ENCODE measurements around the gene TTLL10.

DNA sequence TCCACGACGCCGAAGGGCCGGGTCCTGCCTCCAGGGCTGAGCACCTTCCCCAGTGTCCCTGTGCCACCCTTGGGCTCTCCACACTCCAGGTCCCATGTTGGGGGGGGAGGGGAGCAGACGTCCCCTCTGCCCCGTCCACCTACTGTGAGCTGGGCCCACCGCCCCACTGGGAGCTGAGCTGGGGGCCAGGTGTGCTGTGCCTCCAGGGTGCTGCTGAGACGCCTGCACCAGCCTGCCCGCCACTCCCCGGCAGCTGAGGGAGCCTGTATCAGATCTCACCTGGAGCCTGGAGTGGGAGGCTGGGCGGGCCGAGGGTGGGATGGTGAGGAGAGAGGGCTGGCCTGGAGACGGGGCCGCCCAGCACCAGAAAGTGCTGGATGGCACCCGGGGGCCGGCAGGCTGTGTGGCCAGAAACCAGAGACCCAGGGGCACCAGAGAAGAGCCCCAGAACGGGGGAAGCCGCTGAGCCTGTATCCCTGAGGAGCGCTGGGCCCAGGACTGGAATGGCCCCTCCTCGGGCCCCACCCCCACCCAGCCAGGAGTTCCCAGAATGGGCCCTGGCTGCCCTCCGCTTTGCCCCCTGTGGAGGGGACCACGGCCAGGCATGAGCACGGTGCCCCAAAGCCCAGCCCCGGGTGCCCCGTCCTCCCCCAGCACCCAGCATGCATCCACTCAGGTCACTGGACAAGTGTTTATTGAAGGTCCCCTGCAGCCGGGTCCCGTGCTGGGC is 29.3 kb downstream of the TTLL10 start:
- TF ChIP-seq POLR2A (IDR thresholded peaks at IDR 0.05), result no peak
- TF ChIP-seq, protein P1, sequence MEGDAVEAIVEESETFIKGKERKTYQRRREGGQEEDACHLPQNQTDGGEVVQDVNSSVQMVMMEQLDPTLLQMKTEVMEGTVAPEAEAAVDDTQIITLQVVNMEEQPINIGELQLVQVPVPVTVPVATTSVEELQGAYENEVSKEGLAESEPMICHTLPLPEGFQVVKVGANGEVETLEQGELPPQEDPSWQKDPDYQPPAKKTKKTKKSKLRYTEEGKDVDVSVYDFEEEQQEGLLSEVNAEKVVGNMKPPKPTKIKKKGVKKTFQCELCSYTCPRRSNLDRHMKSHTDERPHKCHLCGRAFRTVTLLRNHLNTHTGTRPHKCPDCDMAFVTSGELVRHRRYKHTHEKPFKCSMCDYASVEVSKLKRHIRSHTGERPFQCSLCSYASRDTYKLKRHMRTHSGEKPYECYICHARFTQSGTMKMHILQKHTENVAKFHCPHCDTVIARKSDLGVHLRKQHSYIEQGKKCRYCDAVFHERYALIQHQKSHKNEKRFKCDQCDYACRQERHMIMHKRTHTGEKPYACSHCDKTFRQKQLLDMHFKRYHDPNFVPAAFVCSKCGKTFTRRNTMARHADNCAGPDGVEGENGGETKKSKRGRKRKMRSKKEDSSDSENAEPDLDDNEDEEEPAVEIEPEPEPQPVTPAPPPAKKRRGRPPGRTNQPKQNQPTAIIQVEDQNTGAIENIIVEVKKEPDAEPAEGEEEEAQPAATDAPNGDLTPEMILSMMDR (IDR thresholded peaks at IDR 0.05 in 8 of 11, conservative IDR thresholded peaks at IDR 0.05 in 3 of 11), result no peak

Data from spleen (tissue), 7 donors.